HCT116 (cell line): ENCODE data around the gene CASK. TPM values are rescaled to one million over a fixed set of nuclear protein-coding genes. Genes with fewer than 3 reads are reported as not detected.
A peak's percentile ranks its signal among the peaks of the same experiment; 100 is the strongest.

ENCODE experiments used
- ATAC-seq: fragments of 200-7000 bp; cut with Tn5 transposase; 2 replicates; pipeline ENCODE4 v1.9.1; 2020; ENCODE audit warnings: mild to moderate bottlenecking, moderate library complexity
- BruUV-seq: library from RNA; stranded (reverse); fragments of 400-500 nt; replicated peaks from 2 replicates; lab custom pipeline; 2021; lab: Mats Ljungman, UMichigan
- CTCF ChIA-PET: fragments of 300-600 bp; sonication (Branson Sonifier 250); formaldehyde crosslinking; loops from one replicate; lab custom pipeline; 2021; ENCODE audit warnings: antibody characterized with exemption; lab: Charles Lee
- POLR2A ChIA-PET: fragments of 300-600, 350-600 bp; sonication (Branson Sonifier 250); formaldehyde crosslinking; loops from one replicate; lab custom pipeline; 2021; ENCODE audit warnings: antibody characterized with exemption; lab: Charles Lee
- RAD21 ChIA-PET, 2 experiments: fragments of 300-600 bp; sonication (Branson Sonifier 250); formaldehyde crosslinking; loops; one replicate each; lab custom pipeline; 2023; ENCODE audit warnings: low total read pairs in 2 of 2; ENCODE audit not compliant: uncharacterized antibody in 2 of 2, unreplicated experiment in 2 of 2, low non-redundant PET in 1 of 2; lab: Charles Lee
- DNase-seq: peaks from one replicate; pipeline ENCODE4 v3.0.0-alpha.2; 2010; ENCODE audit warnings: low read depth, low spot score
- H2AFZ ChIP-seq: fragments of 200-600 bp; shearing (Covaris generic), sonication (generic); 2 replicates; pipeline ENCODE4 v1.6.1; 2017; ENCODE audit warnings: low read depth, mixed run types, mixed read lengths, antibody characterized with exemption, low read length; ENCODE audit not compliant: poor library complexity, severe bottlenecking
- H3K27ac ChIP-seq: 2 replicates; pipeline ENCODE4 v1.5.1; 2012; ENCODE audit warnings: low read depth, low read length
- H3K27me3 ChIP-seq: fragments of 200-600 bp; sonication (generic); 2 replicates; pipeline ENCODE4 v1.6.1; 2016; ENCODE audit warnings: mixed run types, low read length, mixed read lengths; ENCODE audit not compliant: insufficient read depth
- H3K36me3 ChIP-seq, 2 experiments: fragments of 200-500 bp in 1 of 2; fragments of 200-600 bp in 1 of 2; sonication (Bioruptor generic) in 1 of 2; sonication (generic) in 1 of 2; 2 replicates each; pipeline versions ENCODE4 v1.5.1 to v1.6.1; 2014 to 2016; ENCODE audit warnings: low read length in 2 of 2, inconsistent platforms in 1 of 2, mixed read lengths in 1 of 2, mixed run types in 1 of 2; ENCODE audit not compliant: insufficient read depth in 2 of 2, control insufficient read depth in 1 of 2
- H3K4me1 ChIP-seq, 2 experiments: fragments of 200-600 bp in 1 of 2; sonication (generic) in 1 of 2; 2 replicates each; pipeline versions ENCODE4 v1.5.1 to v1.6.1; 2012 to 2017; ENCODE audit warnings: low read length in 2 of 2, inconsistent platforms in 1 of 2, mild to moderate bottlenecking in 1 of 2, mixed read lengths in 1 of 2, mixed run types in 1 of 2, moderate library complexity in 1 of 2; ENCODE audit not compliant: insufficient read depth in 2 of 2, control insufficient read depth in 1 of 2
- H3K4me2 ChIP-seq: fragments of 200-600 bp; sonication (generic); 2 replicates; pipeline ENCODE4 v1.6.1; 2017; ENCODE audit warnings: mixed run types, low read length, mixed read lengths
- H3K4me3 ChIP-seq, 2 experiments: fragments of 200-600 bp in 1 of 2; sonication (generic) in 1 of 2; replicated peaks in 1 of 2; 2 replicates each; pipeline ENCODE4 v1.5.1; 2011 to 2016; ENCODE audit warnings: low read length in 2 of 2, control low read depth in 1 of 2, low read depth in 1 of 2, mild to moderate bottlenecking in 1 of 2, mixed read lengths in 1 of 2, mixed run types in 1 of 2
- H3K79me2 ChIP-seq: fragments of 200-600 bp; sonication (generic); 2 replicates; pipeline ENCODE4 v1.6.1; 2017; ENCODE audit warnings: mild to moderate bottlenecking, mixed run types, low read length, moderate library complexity, mixed read lengths; ENCODE audit not compliant: insufficient read depth
- H3K9ac ChIP-seq: fragments of 200-600 bp; sonication (generic); 2 replicates; pipeline ENCODE4 v1.6.1; 2016; ENCODE audit warnings: low read length, mixed read lengths
- H3K9me2 ChIP-seq: fragments of 200-600 bp; sonication (generic), shearing (Covaris generic); 2 replicates; pipeline ENCODE4 v1.6.1; 2017; ENCODE audit warnings: mixed run types, mild to moderate bottlenecking, moderate library complexity; ENCODE audit not compliant: insufficient read depth
- H3K9me3 ChIP-seq, 2 experiments: fragments of 200-500 bp in 1 of 2; fragments of 200-600 bp in 1 of 2; sonication (Bioruptor generic) in 1 of 2; sonication (generic) in 1 of 2; 2 replicates each; pipeline ENCODE4 v1.6.1; 2014 to 2017; ENCODE audit warnings: low read length in 2 of 2, mixed read lengths in 2 of 2, inconsistent platforms in 1 of 2, low read depth in 1 of 2, mild to moderate bottlenecking in 1 of 2, mixed run types in 1 of 2, moderate library complexity in 1 of 2; ENCODE audit not compliant: control insufficient read depth in 1 of 2, insufficient read depth in 1 of 2
- H4K20me1 ChIP-seq: fragments of 200-600 bp; sonication (generic), shearing (Covaris generic); 2 replicates; pipeline ENCODE4 v1.6.1; 2017; ENCODE audit warnings: mixed run types, mild to moderate bottlenecking, moderate library complexity; ENCODE audit not compliant: insufficient read depth
- FOSL1 ChIP-seq: IDR thresholded peaks from 2 replicates; pipeline ENCODE4 v1.6.1; 2012; ENCODE audit warnings: low read depth
- POLR2A ChIP-seq: IDR thresholded peaks from 2 replicates; pipeline ENCODE4 v1.7.0; 2011; ENCODE audit warnings: borderline replicate concordance; ENCODE audit not compliant: insufficient read depth, insufficient read length; ENCODE audit errors: extremely low read depth
- TCF7L2 ChIP-seq: IDR thresholded peaks from 2 replicates; pipeline ENCODE4 v1.7.0; 2011; ENCODE audit warnings: borderline replicate concordance, inconsistent platforms; ENCODE audit not compliant: insufficient read depth, insufficient read length; ENCODE audit errors: extremely low read depth
- intact Hi-C: fragments of 100-400 bp; cut with micrococcal nuclease; formaldehyde crosslinking; loops from 2 replicates; pipeline ENCODE4 v1.10.0; 2022
- total RNA-seq: library from RNA; stranded (reverse); gene quantifications from one replicate; pipeline ENCODE4 v1.2.1, GENCODE V29; 2021; ENCODE audit not compliant: unreplicated experiment
- TF ChIP-seq, protein P1 (sequence below): IDR thresholded peaks from 2 replicates; pipeline ENCODE4 v1.6.1; 2012

The CASK gene
- total RNA-seq, 1 experiment from 2014 or later = 39.0 TPM

- intact Hi-C loops = no loop called here
- DNase-seq = peak; percentile 22
- Histone ChIP-seq H3K27me3 (no peaks in the 10 kb centered on the region), H3K27ac (peak overlapping the region; percentile 57), H3K9me2 (no peaks in the 10 kb centered on the region), H3K79me2 (peaks cover 36% of the 10 kb centered on the region), H3K9ac (peak overlapping the region; percentile 63)
- ChIA-PET RAD21 (no interaction called here), POLR2A (no interaction called here)
- BruUV-seq = TSS peak; percentile 50
- TF ChIP-seq FOSL1 (no peak), POLR2A (no peak)
- TF ChIP-seq, protein P1, sequence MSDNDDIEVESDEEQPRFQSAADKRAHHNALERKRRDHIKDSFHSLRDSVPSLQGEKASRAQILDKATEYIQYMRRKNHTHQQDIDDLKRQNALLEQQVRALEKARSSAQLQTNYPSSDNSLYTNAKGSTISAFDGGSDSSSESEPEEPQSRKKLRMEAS = peak; percentile 56
- TF ChIP-seq, all 23 proteins: peak for 1
- CTCF ChIA-PET = no interaction called here
- H2AFZ ChIP-seq = no peak overlapping the region
- peak; percentile 47 for ATAC-seq
- peak overlapping the region; percentile 73 for H3K4me2 ChIP-seq
- no peaks in the 10 kb centered on the region for H4K20me1 ChIP-seq
- H3K4me3 ChIP-seq = peak overlapping the region; percentile 43 to 76
- H3K9me3 ChIP-seq = no peaks in the 10 kb centered on the region
- H3K36me3 ChIP-seq = no peaks in the 10 kb centered on the region
- peaks cover 2 to 12% of the 10 kb centered on the region in 2 experiments; a peak in 3 of 4 replicates for H3K4me1 ChIP-seq
Observed at GRCh38 chrX:41923978-41924683, 777 bp upstream of the CASK start.

DNA sequence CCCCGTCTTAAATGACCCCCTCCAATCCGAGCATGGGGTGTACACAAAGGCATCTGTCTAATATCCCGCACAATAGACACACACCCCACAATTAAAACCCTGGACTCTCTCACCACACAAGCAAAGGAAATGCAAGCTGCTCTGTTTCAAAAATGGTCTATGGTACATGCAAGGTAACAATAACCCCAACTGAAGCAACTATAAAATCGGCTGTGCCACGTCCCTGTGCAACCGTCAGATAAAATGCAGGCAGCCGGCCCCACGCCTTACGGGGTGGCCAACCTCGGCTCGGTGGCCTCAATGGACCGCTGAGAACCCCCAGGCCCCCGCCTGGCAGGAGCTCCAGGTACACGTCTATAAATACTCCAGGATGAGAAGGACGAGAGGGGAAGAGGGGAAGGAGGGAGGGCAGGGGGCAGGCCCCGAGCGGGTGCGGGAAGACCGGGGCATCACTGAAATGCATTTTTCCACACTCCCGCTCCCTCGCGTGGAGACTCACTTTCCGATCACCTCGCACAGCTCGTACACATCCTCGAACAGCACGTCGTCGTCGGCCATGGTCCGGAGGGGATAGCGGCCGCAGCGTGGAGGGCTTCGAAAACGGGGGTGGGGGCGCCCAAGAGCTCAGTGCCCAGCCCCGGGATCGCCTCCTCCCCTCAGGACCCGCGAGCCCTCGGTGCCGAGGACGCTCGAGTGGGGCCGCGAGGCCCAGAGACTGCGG, 763 bp downstream of the CASK start:
- Histone ChIP-seq H3K4me2 (peak overlapping the region; percentile 85), H4K20me1 (no peaks in the 10 kb centered on the region), H3K27me3 (no peaks in the 10 kb centered on the region), H3K79me2 (peaks cover 52% of the 10 kb centered on the region), H3K9me2 (no peaks in the 10 kb centered on the region)
- RAD21 ChIA-PET = no interaction called here
- no peak for DNase-seq
- TF ChIP-seq TCF7L2 = no peak
- TF ChIP-seq, protein P1 = peak; percentile 3; the same call in 1 of the 2 replicates
- TF ChIP-seq, all 23 proteins: peak for 1
- no peaks in the 10 kb centered on the region for H3K9me3 ChIP-seq
- H3K9ac ChIP-seq = peak overlapping the region; percentile 69
- H2AFZ ChIP-seq = no peak overlapping the region
- intact Hi-C loops = no loop called here
- peaks cover 2 to 12% of the 10 kb centered on the region in 2 experiments; a peak in 3 of 4 replicates for H3K4me1 ChIP-seq
- no peaks in the 10 kb centered on the region for H3K36me3 ChIP-seq
- H3K4me3 ChIP-seq = peak overlapping the region; percentile 55 to 76
- ATAC-seq = peak; percentile 32
- ChIA-PET POLR2A (no interaction called here), CTCF (no interaction called here)
- no TSS peak for BruUV-seq
- peak overlapping the region; percentile 69 for H3K27ac ChIP-seq
